Inflammatory macrophage (primary cell): ENCODE results near the gene RPH3AL.
A peak's percentile ranks its signal among the peaks of the same experiment; 100 is the strongest.

Experiments
- DNase-seq, 2 donors: peaks; one replicate each; pipeline ENCODE4 v3.0.0-alpha.2; 2020 to 2022

RPH3AL gene

DNA sequence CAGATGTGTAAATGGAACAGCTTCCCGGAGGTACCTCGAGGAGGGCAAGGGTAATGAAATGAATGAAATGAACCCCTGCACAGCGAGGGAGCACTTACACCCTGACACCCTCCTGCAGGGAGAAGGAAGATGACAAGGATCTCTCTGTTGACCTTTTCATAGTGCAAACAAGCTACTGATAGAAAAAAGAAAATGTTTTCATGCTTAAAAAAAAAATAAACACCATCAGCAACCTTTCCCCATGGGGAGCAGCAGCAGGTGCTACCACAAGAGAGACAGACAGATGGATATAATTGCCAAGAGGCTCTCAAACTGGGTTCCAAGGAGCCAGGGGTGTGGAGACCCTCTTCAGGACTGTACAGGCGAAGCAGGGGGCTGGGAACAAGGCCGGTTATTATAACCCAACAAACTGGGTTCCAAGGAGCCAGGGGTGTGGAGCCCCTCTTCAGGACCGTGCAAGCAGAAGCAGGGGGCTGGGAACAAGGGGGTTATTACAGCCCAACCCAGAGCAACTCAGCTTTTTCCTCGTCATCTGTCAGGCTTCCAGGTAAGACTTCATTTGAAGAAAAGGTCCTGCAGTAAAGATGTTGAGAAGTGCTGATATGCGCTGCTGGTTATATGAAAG, 718 bp upstream of the RPH3AL start:
- no peak for DNase-seq

DNA sequence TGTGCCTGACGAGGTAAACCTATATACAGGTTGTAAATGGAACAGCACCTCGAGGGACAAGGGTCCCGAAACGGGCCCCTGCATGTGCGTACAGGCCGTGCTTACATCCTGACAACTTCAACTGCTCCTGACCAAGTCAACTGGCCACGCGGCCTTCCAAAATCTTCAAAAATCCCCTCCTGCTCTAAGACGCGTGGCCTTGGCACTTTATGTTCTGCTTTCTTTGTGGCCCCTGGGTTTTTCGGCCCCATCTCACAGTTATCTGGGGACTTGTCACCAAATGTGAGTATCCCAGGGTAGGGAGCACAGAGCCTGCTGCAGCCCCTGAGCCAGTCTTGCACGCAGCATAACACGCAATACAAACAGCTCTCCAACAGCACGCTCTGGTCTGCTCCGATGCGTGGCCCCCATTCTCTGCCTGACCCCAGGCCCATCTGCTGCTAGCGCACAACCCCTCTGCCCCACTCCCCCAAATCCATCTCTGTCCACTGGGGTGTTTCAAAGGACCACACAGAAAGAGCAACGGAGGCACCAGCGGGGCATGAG, 659 bp downstream of the RPH3AL start:
- DNase-seq: no peak

DNA sequence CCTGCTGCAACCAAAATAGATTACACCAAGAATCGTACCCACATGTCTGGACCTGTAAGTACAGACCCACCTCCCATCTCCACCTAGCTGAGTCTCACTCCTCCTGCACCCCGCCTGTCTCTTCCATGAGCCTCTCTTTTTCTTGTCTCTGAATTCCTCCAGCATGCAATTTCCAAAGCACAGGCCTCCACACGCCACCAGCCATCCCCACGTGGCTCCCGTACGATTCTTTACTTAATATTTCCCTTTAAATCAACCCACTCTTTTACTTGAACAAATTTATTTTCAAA, 1.2 kb downstream of the RPH3AL start:
- no peak for DNase-seq

DNA sequence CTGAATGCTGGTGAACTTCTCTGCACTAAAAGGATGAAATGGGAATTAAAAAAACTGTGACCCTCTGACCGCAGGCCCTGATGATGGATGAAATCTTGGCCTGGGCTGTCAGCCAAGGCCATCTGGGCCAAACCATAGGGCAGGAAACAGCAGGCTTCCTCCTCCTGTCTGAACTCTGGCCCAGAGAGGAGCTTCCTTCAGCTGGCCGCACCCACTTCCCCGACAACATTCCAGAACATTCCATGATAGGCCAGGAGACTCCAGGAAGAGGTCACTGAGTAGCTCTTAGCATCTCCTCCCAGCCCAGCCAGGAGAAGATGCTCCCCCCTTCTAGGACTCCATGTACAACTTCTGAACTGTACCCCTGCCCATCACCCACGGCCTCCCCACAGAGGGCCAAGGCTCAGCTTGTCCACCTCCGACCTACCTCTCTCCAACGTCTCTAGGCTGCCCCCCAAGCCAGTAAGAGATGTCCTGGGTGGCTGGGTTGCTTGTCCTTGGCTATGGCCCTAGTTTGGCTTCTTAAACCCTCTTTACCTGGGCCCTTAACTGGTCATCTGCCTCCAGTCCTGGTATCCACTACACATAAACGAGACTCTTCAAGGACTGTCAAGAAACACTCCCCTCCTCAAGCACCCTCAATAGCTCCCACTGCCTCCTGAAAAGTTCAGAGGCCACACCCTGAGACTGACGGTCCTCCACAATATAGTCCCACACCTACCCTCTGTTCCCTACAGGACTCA, 1.7 kb downstream of the RPH3AL start:
- peak; percentile 51 to 78 for DNase-seq

DNA sequence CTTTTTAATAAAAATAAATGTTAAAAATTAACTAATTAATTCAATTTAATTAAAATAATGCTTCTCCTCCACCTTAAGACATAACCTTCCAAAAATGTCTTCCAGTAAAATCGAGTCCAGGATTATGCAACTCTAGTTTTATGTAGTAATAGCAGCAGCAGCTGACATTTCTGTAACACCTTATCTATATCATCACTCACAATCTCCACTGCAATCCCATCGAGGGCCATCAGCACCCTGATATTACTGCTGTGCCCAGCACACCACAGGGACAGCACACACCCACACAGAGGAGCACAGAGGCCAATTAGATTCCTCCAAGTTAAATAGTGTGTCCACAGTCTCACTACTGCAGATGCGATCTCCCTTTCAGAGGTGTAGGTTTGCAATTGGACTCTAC, 2.9 kb downstream of the RPH3AL start:
- DNase-seq: peak in 1 of 2 donors; percentile 27

DNA sequence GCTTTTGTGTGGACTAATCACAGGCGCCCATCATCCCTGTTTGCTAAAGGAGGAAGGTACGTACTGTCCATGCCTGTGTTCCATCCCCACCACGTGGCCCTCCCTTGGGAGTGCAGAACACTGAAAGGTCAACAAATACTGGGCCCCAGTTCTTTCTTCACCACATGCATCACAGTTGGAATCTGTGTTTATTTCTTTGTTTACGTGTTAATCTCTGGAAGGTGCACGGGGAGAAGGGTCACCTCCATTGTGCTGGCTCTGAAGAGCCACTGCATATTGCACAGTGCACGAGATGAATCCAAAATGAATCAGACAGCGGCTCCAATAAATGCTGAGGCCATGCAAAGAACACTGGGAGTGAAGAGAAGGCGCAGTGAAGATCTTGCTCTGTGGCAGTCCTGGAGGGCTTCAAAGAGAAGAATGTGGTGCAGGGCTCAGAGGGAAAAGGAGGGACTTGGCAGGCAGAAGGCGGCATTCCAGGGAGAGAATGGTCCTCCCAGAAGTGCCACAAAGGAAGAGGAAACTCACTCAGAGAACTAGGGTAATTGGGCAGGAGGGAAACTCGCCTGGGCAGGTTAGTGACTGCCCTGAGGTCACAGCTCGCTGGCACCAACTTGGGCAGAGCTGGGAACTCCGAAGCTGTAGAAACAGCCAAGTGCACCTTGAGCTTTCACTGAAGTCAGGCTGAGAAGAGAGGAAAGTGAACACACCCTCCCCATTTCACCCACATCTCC, 3.7 kb downstream of the RPH3AL start:
- no peak for DNase-seq

DNA sequence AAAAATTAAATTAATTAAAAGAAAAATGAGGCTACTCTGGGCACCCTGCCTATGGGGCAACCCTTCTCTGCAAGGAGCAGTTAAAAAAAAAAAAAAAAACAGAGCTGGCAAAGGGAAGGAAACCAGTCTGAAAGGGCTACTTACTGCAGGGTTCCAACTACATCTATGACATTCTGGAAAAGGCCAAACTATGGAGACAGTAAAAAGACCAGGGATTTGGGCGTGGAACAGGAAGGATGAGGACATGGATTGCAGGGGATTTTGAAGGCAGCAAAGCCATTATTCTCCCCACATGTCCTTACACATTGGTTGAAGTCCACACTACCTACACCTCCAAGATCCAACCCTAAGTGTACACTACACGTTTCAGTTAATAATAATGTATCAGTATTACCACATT, 4.6 kb downstream of the RPH3AL start:
- DNase-seq: no peak

DNA sequence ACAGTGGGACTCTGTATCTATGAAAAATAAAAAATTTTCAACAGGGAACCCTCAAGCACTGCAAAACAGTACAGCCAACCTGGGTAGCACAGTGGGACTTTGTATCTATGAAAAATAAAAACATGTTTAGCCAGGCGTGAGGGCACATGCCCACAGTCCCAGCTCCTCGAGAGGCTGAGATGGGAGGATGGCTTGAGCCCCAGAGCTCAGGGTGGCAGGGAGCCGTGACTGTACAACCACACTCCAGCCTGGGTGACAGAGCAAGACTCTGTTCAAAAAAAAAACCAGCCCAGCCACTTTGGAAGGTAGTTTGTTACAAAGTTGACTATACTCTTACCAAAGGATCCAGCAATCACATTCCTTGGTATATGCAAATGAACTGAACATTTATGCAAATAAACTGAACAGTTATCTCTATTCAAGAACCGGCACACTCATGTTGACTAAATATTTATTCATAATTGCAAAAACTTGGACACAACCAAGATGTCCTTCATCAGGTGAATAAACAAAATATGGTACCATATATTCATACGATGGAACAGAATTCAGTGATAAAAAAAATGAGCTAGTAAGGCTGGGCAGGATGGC, 5.2 kb downstream of the RPH3AL start:
- no peak for DNase-seq

DNA sequence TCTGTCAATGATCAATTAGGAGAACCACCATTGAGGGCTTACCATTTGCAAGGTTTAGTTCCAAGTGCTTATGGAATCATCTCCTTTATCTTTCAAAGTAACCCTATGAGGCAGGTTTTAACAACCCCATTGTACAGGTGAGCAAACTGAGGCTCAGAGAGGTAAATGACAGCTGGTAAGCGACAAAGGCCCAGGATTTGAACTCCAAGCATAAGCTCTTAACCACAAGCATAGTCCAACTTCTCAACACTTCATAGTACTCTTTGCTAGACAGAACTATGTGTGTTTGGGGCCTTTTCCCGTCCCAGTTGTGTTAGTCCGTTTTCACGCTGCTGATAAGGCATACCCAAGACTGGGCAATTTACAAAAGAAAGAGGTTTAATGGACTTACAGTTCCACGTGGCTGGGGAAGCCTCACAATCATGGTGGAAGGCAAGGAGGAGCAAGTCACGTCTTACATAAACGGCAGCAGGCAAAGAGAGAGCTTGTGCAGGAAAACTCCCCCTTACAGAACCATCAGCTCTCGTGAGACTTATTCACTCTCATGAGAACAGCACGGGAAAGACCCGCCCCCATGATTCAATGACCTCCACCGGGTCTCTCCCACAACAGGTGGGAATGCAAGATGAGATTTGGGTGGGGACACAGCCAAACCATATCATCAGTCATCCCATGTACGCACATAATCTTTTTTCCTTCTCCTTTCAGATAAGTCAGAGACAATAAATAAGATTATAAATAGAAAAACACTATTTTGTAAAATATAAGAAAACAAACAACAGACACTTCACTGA, 6.4 kb downstream of the RPH3AL start:
- no peak for DNase-seq

DNA sequence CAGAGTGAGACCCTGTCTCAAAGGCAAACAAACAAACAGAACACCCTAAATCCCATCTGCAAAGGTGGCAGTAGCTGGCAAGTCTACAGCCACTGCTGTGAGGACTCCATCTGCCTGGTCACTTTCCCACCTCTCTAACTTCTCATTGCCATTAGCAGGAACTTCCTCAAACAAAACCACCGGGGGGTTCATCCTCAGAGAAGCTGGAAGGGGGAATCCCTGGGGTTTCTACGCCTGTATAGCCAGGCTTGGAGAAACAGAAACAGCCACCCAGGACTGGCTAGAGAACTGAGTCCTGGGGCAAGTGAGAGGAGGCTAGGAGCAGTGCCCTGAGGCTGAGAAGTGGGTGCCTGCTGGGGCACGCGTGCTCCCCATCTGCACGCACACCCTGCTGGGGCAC, 7.3 kb downstream of the RPH3AL start:
- DNase-seq: no peak

DNA sequence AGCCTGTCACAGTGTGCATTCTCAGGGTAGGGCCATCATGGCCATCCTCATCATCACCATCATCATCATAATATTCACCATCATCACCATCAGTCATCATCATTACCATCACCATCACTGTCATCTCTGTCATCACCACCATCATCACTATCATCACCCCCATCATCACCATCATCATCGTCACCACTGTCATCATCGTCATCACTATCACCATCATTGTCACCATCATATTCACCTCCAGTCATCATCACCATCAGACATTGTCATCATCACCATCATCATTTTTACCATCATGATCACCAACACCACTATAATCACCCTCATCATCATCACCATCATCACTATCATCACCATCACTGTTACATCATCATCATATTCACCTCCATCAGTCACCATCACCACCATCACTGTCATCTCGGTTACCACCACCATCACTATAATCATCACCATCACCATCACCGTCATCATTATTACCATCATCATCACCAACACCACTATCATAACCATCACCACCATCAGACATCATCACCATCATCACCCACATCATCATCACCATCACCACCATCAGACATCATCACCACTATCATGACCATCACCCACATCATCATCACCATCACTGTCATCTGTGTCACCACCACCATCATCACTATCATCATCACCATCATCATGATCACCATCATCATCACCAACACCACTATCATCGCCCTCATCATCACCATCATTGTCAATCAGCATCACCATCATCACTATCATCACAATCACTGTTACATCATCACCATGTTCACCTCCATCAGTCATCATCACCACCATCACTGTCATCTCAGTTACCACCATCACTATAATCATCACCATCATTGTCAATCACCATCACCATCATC, 8.5 kb downstream of the RPH3AL start:
- no peak for DNase-seq

DNA sequence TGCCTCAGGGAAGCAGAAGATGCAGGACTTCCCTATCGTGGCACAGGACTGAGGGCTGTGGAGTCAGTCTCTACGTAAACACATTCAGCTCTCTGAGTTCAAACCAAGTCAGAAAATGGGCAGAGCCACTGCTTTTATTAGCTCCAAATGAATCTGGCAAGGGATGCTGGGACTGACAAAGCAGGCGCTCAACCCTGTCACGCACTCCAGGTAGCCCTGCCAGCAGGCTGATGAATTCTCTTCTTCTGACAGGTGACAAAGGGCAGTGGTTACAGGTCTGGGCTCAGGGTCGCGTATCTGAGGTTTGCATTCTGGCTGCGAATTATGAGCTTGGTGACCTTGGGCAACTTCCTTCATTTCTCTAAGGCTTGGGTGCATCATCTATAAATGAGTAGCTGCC, 9.4 kb downstream of the RPH3AL start:
- DNase-seq: no peak

DNA sequence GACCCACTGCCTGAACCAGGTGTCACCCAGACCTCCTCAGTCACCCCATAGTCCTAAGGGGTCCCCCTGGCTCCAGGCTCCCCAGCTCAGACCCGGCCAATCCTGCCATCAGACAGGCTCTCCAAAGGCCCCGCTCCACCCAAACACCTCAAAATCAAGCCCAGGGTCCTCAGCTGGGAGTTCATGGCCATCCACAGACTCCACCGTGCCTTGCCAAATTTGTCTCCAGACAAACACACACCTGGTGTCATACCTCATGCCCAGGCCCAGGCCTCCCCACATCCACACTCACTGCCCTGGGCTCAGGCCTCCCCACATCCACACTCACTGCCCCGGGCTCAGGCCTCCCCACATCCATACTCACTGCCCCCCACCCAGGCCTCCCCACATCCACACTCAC, 12.5 kb downstream of the RPH3AL start:
- DNase-seq: no peak

DNA sequence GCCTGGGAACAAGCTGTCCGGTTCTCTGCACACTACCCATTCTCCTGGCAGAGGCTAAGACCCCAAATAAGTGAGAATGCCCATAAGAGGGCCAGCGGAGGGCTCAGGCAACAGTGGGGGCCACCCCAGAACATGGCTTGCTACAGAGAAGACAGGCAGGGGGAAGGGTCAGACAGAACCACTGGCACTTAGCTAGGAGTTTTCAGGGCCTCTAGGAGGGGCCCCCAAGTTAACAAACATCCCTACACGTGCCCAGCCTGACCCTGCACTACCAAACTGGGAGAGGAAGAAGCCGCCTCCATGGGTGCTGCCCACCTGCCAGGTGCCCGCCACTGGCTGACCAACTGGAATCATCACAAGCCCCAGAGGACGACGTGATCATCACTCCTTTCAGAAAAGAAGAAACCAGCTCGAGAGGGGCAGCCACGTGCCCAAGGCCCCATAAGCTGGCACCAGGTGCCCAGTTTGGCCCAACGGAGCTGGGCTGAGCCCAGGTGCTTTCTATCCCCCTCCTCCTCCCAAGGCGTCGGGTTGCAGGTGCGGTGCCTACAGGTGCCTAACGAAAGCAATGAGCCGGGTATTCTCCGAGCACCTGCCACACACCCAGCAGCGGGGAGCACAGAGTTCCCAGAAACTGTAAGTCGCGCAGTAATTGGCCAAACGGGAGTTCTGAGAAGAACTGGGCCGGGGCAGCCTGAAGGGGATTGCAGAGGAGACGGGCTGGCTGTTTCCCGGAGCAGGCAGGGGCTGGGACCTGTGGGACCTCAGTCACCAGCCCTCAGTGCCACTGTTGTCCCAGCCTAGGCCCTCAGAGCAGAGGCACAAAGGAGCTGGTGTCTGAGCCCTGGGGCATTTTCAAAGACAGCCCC, 13.2 kb downstream of the RPH3AL start:
- DNase-seq: no peak

DNA sequence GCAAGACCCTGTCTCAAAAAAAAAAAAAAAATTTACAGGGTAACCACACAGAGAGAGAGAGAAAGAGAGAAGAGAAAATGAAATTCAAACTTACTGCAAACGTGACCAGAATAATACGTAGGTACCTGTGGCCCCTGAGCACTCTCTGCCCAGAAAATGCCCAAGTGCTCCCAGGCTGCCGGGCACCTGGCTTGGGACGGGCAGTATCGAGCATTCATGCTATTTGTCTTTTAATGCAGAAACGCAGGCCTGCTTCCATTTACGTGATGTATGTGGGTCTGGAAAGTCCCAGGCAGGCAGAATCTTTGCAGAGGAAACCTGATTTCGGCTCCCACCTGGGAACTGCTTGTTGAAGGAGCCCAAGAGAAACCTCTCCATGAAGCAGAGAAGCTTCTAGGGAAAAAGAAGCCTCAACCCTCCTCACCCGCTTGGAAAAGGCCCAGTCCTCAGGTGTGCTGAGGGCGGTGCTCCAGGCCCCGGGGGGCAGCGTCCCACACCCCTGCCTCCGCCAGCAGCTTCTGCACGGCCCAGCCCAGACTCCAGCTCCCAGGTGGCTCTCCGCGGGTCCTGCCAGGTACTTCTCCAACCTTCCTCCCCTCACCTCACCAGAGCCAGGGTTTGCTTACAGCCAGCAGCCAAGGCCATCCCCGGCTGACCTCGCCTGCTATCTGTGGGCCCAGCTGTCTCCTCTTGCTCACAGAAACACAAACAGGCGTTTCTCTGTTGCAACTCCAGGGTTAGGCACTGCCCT, 14.0 kb downstream of the RPH3AL start:
- no peak for DNase-seq

DNA sequence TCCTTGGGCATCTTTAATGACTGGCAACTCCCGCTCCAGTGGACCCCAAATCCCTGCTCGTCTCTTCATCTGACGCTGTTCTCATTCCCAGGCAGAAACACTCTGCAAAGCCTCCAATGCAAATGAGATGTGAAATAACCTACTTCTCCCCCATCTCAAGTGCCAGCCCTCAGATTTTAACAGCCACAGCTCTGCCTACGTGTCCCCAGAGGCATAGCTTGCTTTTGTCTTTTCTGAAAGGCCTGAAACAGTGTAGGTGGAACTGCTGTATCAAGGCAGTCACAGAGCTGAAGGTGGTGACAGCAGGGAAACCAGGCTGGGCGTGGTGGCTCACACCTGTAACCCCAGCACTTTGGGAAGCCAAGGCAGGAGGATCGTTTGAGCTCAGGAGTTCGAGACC, 14.7 kb downstream of the RPH3AL start:
- DNase-seq: no peak

DNA sequence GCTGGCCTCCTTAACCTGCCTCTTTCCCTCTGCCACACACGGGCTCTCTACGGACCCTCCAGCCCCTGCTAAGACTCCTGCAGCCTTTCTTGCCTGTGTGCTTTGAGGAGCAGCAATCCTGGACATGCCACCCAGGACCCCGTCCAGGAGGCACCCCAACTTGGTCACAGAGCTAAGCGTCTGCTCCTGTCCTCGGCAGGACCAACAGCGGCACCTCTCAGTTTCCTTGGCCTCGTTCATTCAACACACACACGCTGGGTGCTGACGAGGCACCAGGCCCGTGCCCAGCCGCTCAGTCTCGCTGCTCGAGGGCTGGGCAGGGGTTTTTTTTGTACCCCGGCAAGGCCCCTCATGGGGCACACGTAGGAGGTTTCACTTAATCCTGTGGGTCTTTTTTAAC, 15.2 kb downstream of the RPH3AL start:
- DNase-seq: no peak

DNA sequence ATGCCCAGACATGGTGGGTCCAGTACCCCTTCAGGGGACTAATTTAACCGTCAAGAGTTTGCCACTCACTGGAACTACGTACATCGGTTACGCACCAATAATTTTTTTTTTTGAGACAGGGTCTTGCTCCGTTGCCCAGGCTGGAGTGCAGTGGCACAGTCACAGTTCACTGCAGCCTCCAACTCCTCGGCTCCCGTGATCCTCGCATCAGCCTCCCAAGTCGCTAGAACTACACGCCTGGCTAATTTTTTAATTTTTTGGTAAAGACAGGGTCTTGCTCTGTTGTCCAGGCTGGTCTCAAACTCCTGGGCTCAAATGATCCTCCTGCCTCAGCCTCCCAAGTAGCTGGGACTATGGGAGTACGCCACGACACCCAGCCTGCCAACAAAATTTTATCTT, 15.6 kb downstream of the RPH3AL start:
- DNase-seq: no peak

DNA sequence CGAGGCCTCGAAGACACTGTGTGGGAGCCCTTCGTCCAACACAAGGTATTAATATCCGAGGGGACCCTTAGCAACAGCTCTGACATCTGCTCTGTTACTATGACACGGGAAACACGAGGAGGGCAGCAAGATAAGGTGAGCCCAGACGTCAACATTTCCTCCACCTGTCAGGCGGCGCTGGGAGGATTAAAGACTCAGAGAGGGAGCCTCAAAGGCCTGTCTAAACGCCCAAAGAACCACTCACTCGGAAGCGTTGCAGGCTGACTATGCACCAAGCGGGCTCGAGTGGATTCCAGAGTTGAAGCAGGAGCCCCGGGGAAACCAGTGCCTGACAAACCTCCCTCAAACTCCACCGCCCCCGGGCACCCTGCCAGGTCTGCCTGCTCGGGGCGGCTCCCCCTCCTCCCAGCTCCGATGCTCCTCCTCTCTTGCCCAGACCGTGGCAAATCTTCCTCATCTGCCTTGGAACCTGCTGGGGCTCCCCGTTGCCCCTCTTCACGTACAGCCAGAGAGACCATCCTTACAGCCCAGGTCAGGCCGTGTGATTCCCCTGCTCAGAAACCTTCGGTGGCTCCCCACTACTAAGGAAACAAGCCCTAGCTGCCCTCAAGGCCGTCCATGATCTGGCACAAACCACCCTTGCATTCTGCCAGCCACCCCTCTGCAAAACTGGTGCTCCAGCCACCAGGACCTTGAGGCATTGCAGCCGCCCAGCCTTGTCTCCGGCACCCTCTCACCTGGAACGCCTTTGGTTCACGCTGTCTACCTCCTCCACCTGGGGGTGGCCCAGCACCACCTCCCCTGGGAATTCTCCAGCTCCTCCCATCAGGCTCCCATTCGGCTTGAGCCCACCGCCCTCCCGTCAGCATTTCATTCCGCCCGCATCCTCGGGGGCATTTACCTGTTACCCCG, 16.2 kb downstream of the RPH3AL start:
- DNase-seq: no peak
